Nephron (organoid): ENCODE results near the gene PTPRE.

Source experiments
- H3K27ac Mint-ChIP-seq, 3 experiments: 2 replicates each; pipeline ENCODE4 v1.8.0; 2020; ENCODE audit warnings: mixed read lengths in 3 of 3, mild to moderate bottlenecking in 2 of 3, moderate library complexity in 1 of 3
- H3K27me3 Mint-ChIP-seq: 2 replicates; pipeline ENCODE4 v1.8.0; 2021; ENCODE audit warnings: low read depth, mild to moderate bottlenecking, moderate library complexity, mixed read lengths
- H3K36me3 Mint-ChIP-seq: 2 replicates; pipeline ENCODE4 v1.8.0; 2020; ENCODE audit warnings: low read depth, mixed read lengths
- H3K4me1 Mint-ChIP-seq: 2 replicates; pipeline ENCODE4 v1.8.0; 2020; ENCODE audit warnings: mixed read lengths
- H3K4me3 Mint-ChIP-seq, 3 experiments: 2 replicates each; pipeline ENCODE4 v1.8.0; 2020; ENCODE audit warnings: mild to moderate bottlenecking in 3 of 3, mixed read lengths in 3 of 3, moderate library complexity in 2 of 3
- H3K9me3 Mint-ChIP-seq: 2 replicates; pipeline ENCODE4 v1.8.0; 2020; ENCODE audit warnings: mixed read lengths
- TF ChIP-seq, protein P1 (sequence below), 3 experiments: fragments of 200-600 bp; sonication (generic); IDR thresholded peaks; one replicate each; pipeline ENCODE4 v1.5.0; 2021; ENCODE audit warnings: antibody characterized with exemption in 3 of 3; ENCODE audit not compliant: unreplicated experiment in 3 of 3

PTPRE gene

DNA sequence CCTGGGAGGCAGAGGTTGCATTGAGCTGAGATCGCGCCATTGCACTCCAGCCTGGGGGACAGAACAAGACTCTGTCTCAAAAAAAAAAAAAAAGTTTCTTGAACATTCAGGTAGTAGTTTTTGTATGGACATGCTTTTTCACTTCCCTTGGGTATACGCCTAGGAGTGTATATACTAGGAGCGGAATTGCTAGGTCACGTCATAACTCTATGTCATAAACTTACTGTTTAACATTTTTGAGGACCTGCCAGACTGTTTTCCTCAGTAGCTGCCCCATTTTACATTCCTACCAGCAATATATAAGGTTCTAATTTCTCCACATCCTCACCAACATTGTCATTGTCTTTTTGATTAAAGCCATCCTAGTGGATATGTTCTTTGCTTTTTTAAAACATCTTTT is 167.7 kb downstream of the PTPRE start:
- TF ChIP-seq, protein P1, sequence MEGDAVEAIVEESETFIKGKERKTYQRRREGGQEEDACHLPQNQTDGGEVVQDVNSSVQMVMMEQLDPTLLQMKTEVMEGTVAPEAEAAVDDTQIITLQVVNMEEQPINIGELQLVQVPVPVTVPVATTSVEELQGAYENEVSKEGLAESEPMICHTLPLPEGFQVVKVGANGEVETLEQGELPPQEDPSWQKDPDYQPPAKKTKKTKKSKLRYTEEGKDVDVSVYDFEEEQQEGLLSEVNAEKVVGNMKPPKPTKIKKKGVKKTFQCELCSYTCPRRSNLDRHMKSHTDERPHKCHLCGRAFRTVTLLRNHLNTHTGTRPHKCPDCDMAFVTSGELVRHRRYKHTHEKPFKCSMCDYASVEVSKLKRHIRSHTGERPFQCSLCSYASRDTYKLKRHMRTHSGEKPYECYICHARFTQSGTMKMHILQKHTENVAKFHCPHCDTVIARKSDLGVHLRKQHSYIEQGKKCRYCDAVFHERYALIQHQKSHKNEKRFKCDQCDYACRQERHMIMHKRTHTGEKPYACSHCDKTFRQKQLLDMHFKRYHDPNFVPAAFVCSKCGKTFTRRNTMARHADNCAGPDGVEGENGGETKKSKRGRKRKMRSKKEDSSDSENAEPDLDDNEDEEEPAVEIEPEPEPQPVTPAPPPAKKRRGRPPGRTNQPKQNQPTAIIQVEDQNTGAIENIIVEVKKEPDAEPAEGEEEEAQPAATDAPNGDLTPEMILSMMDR (IDR thresholded peaks at IDR 0.05; ENCODE audit: unreplicated experiment in 3 of 3): no peak
- Mint-ChIP-seq H3K4me1 (no peaks in the 10 kb centered on the region), H3K27me3 (peaks cover 10% of the 10 kb centered on the region), H3K4me3 (no peak overlapping the region), H3K9me3 (peaks cover 3% of the 10 kb centered on the region), H3K36me3 (peaks cover 13% of the 10 kb centered on the region), H3K27ac (no peak overlapping the region)

DNA sequence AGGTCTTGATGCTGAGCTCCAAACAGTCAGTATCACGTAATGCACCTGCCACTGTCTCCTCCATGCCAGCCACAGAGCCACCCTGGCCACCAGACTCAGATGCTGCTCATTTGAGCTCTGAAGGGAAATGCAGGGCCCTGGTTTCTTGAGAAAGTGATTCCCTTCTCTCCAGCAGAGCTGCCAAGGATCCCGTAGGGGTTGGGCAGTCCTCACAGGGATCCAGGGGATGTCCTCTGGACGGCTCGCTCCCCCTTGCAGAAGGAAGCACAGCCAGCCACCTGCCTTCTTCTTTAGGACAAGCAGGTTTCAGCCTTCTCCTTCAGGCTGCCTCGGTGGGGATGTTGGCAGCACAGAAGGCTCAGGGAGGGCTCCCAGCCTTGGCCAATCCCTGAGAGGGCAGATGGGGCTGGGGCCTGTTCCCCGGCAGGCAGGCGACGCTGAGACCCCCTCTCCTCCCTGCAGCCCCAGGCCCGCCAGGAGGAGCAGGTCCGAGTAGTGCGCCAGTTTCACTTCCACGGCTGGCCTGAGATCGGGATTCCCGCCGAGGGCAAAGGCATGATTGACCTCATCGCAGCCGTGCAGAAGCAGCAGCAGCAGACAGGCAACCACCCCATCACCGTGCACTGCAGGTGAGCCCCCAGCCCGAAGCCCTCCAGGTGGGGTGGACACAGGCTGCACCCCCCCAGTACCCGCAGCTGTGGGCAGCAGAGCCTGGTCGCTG is 170.4 kb downstream of the PTPRE start:
- H3K36me3 Mint-ChIP-seq: peaks cover 13% of the 10 kb centered on the region
- TF ChIP-seq, protein P1 (IDR thresholded peaks at IDR 0.05; ENCODE audit: unreplicated experiment in 3 of 3): no peak
- H3K27ac Mint-ChIP-seq: no peak overlapping the region
- H3K27me3 Mint-ChIP-seq: peaks cover 18% of the 10 kb centered on the region
- no peaks in the 10 kb centered on the region for H3K4me1 Mint-ChIP-seq
- H3K9me3 Mint-ChIP-seq: peaks cover 3% of the 10 kb centered on the region
- no peak overlapping the region for H3K4me3 Mint-ChIP-seq

DNA sequence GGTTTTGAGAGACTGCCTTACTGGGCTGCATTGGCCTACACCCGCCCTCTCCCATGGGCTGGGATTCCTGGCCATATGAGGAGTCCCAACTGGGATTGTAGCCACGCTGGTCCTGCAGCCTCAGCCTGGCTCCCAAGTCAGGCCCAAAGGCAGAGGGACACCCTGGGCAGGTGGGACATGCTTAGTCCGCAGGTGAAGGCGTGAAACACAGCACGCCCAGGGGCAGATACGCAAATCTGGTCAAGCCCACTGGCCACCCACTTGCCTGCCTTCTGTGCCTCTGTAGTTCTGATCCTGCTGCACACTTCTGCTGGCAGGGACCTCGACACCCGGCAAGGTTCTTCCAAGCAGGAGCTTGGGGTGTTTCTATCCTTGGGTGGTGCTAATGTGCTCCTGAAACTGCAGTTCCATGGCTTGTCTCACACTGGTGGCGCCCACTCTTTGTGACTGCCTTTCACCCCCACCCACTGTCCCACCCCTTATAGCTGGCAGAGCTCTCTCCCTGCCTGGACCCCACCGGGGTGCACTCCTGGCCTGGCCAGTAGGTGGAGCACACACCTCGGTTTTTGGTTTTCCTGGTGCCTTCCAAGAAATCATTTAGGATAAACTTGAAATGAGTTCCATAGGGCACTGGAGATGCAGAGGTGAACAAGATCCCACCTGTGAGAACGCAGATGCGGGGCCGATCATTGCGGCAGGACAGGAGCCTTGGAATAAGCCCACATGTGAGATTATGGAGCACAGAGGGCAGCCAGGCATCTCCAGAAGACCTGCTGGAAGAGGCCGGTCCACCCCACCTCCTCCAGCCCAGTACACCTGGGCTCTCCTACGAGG is 171.4 kb downstream of the PTPRE start:
- H3K27me3 Mint-ChIP-seq: peaks cover 15% of the 10 kb centered on the region
- H3K4me3 Mint-ChIP-seq: no peak overlapping the region

DNA sequence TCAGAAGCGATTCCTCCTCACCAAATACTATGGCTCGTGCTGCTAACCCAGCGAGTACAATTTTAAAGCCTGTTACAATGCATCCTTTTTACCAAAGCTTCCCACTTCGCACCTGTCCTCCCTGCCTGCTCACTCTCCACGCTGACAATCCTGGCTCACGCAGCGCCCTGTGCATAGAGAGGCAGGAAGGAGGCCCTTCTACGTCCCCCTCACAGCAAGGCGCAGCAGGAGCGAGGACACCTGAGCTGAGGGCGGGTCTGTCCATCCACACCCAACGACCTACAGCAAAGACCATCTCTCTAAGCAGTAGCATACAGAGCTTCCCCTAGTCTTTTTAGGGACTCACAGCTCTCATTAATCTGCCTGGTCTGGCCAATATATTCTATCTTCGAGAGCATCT is 173.3 kb downstream of the PTPRE start:
- Mint-ChIP-seq H3K27me3 (peaks cover 13% of the 10 kb centered on the region), H3K9me3 (peaks cover 3% of the 10 kb centered on the region), H3K36me3 (peaks cover 3% of the 10 kb centered on the region), H3K4me1 (no peaks in the 10 kb centered on the region), H3K4me3 (no peak overlapping the region), H3K27ac (no peak overlapping the region)
- TF ChIP-seq, protein P1 (IDR thresholded peaks at IDR 0.05; ENCODE audit: unreplicated experiment in 3 of 3): no peak

More for the DNA sequence above, 171.4 kb downstream of the PTPRE start:
- peaks cover 3% of the 10 kb centered on the region for H3K9me3 Mint-ChIP-seq
- H3K27ac Mint-ChIP-seq: no peak overlapping the region
- no peaks in the 10 kb centered on the region for H3K4me1 Mint-ChIP-seq
- H3K36me3 Mint-ChIP-seq: peaks cover 13% of the 10 kb centered on the region
- TF ChIP-seq, protein P1 (IDR thresholded peaks at IDR 0.05; ENCODE audit: unreplicated experiment in 3 of 3): peak; percentile 65 to 68 (median 68)

DNA sequence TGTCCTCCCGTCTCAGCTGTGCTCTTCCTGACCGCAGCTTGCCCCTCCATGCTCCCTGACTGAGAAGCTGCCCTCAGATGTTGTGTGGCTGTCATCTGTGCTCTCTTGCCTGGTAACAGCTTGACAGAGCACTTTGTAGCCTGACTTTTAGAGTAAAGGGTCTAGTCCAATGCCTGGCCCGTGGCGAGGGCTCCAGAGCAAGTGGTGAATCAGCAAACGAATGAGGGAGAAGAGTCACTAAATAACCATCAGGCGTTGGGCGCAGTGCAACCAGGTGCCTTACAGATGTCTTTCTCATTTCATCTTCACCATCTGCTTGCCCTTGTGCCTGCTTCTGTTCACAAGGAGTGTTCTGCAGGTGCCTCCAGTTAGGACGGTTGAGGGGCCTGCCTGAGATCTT is 173.7 kb downstream of the PTPRE start:
- TF ChIP-seq, protein P1 (IDR thresholded peaks at IDR 0.05; ENCODE audit: unreplicated experiment in 3 of 3): no peak
- H3K4me1 Mint-ChIP-seq: no peaks in the 10 kb centered on the region
- no peak overlapping the region for H3K27ac Mint-ChIP-seq
- no peak overlapping the region for H3K4me3 Mint-ChIP-seq
- H3K36me3 Mint-ChIP-seq: no peaks in the 10 kb centered on the region
- H3K27me3 Mint-ChIP-seq: peaks cover 13% of the 10 kb centered on the region
- peaks cover 3% of the 10 kb centered on the region for H3K9me3 Mint-ChIP-seq
